Stimulated activated CD4-positive, alpha-beta T cell treated with anti-CD3 and anti-CD28 coated beads, Interleukin-12 subunit alpha, Interleukin-12 subunit beta, amount 100 ng/mL, for 48 hours (primary cell): ENCODE results near the gene KLHL40.
"Not testable (repeated sequence)": the region's sequence is repeated elsewhere in the genome, so short reads cannot be mapped to it uniquely, and the experiment has no call there.

ENCODE experiments used
- DNase-seq, 3 donors: peaks; one replicate each; pipeline ENCODE4 v3.0.0-alpha.2; 2020; ENCODE audit warnings: low read depth in 2 of 3, low spot score in 1 of 3

KLHL40 gene

GRCh38 chr3:42717306-42717705 is 32.0 kb downstream of the KLHL40 start:
- DNase-seq = no peak

- no peak for DNase-seq
Observed at GRCh38 chr3:42718338-42718737, 33.0 kb downstream of the KLHL40 start.

GRCh38 chr3:42719002-42719401 is 33.7 kb downstream of the KLHL40 start:
- DNase-seq = no peak

DNA sequence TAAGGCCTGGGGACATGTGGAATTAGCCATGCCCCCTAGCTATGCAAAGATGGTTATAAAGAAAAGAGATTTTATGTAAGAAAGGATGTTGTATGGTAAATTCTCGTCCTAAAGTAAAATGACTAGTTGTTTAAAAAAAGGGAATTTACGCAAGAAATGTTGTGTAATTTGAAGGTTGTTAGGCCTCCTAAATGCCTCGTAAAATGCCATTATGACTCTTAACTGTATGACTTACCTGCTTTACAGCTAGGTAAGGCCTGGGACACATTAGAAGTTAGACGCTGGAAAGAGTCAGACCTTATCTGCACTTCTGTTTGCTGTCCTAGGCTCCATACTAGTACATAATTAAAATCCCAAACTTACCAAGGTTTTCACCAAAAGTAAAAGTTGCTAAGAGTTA is 34.8 kb downstream of the KLHL40 start:
- no peak for DNase-seq

GRCh38 chr3:42721690-42722089 is 36.4 kb downstream of the KLHL40 start:
- DNase-seq = no peak

- not testable (repeated sequence) for DNase-seq
Observed at GRCh38 chr3:42722442-42722841, 37.1 kb downstream of the KLHL40 start.

GRCh38 chr3:42723219-42723618 is 37.9 kb downstream of the KLHL40 start:
- no peak for DNase-seq

GRCh38 chr3:42725454-42725853 is 40.1 kb downstream of the KLHL40 start:
- no peak for DNase-seq

DNA sequence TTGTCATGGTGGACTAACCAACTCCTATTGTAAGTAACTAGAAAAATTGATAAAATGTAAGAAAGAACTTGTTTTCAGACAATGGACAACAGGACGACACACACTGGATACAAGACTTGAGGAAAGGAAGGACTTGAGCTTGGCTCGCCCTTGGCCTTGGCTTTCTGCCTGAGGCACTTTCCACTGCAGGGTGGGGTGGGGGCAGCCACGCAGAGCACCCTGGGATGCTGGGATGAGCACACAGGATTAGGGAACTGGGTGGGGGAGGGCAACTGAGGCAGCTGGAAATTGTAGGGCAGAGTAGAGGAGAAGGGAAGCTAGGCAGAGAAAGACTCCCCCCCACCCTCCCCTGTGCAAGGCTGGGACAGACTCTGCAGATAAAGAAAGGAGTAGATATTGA is 42.7 kb downstream of the KLHL40 start:
- DNase-seq = no peak

- DNase-seq = no peak
Observed at GRCh38 chr3:42728668-42729364, 43.5 kb downstream of the KLHL40 start.

GRCh38 chr3:42729404-42730145 is 44.2 kb downstream of the KLHL40 start:
- no peak for DNase-seq

- no peak for DNase-seq
Observed at GRCh38 chr3:42730294-42730693, 45.0 kb downstream of the KLHL40 start.

GRCh38 chr3:42730706-42731420 is 45.5 kb downstream of the KLHL40 start:
- DNase-seq = no peak

DNA sequence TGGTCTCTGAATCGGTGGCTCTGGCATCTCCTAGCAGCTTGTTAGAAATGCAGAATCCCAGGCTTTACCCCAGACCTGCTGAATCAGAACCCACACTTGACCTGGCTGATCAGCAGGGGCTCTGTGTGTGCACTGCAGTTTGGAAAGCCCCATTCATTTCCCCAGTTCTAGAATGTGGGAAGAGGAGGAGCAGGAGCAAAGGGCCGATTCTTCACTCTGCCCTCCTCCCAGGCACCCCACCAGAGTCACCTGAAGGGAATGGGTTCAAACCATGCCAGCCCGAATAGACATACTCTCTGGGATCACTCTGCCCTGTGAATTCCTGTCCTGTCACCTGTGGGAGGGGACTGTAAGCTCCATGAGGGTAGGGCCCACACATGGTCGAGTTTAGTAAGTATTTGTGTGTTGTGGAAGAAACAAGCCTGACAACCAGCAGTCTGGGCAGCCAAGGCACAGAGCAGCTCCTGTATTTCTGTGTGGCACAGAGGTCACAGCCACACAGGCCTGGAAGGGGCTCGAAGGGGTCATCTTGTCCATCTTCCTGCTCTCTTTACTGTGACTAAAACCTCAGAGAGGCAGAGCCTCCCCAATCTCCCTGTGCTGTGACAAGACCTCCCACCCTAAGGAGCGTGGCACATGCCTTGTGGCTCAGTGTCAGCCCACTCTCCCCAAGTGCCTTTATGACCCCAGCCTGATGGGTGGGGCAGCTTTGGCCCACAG is 46.3 kb downstream of the KLHL40 start:
- DNase-seq = no peak

DNA sequence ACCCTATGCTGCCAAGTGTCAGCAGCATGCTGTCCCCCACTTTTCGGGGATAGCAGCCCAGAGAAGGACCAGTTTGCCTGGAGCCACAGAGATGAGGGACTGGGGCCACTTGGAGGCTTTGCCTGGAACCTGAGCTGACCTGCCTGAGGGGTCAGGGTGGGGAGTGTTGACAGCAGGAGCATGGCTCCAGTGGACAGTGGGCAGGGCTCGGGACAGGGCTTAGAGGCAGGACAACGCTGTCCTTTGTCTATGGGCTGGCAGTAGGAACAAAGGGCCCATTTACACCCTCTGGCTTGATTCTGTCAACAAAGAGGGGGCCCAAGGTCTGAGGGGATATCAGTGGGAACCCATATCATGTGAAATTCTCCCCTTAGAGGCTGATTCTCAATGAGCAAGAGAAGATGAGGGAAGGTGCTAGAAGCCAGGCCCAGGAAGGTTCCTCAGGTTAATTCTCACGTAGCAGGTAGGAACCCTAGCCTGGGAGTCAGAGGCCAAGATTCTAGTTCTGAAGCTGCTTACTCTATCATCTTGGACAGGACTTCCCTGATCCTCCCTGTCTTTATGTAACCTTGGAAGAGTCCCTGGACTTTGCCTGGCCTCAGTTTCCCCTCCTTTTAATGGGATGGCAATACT is 47.0 kb downstream of the KLHL40 start:
- no peak for DNase-seq

DNA sequence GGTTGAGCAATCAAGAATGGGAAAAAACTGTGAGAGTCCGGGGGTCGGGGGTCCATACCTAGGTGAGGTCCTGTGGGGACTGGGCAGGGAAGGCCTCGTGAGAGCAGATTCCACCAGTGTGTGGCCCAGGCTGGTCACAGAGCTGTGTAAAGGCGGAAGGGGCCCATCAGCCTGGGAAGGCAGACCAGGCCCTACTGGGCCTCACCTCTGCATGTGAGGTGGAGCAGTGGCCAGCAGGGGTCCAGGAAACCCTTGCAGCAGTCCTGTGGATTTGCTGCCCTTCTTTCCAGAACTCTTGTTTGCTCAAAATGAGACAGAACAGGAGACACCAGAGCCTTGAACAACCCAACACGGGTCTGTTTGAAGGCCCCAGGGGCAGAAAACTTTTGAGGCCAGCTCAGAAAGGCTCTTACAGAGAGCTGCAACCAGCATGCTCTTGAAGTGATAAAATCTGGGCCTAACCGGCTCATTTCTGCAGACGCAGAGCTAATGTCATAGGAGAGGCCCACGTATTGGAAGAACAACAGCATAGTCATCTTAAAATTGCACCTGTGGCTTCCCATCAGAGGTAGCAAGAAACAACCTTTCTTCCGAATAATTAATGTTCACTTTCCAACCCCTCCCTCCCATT is 47.6 kb downstream of the KLHL40 start:
- no peak for DNase-seq

DNA sequence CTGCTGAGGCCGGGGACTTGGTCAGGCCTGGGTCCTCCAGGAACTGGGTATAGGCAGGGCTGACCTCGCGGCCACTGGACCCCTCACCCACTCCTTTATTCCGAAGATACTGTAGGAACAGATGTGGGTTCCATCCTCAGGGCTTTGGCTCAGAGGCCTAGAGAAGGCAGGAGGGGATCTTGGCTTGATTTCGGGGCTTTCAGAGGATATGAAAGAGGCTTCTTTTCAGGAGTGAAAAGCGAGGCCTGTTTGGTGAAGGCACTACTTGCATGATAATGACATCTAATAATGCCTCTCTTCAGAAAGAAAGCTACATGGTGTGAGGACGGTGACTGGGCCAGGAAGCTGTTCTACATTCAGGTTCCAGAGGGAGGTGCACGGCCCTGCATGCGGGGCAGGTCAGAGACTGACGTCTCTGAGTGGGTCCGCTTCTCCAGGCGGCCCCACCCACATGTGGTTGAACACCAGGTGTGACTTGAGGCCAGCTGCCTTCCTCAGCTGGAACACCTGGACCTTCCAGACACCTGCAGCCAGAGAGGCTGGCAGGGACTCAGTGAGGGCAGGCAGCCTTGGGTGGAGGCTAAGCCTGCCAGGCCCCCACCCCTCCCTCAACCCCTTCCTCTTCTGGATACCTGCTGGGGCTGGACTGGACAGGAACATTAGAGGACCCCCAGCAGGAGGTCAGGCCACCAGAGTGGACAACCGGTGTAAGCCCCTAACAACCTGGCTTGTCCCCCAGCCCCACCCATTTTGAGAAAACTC is 48.3 kb downstream of the KLHL40 start:
- no peak for DNase-seq

DNA sequence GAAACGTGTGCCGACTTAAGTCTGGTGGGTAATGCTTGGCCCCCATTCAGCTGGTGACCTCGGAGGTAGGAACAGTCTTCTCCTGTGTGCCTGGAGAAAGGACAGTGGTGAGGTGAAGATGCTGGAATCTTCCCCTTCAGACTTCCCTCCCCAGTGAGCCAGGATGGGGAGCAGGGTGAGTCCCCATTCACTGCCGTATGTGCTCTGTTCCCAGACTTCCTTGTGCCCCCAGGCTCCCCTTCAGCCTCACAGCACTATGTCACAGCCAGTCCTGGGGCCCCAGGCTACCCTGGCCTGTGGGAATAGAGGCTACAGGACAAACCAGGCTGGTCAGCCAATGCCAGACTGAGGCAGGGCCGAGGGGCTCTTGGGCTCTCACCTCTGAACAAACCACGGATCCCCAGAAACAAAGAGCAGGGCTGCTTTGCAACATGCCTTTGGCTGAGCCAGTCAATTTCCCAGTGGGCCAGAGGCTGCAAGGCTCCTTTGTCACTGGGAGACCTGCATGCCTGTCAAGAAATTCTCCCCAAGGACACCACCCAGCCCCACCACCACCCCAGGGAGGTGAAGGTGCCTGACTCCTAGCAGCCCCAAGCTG is 49.0 kb downstream of the KLHL40 start:
- no peak for DNase-seq

GRCh38 chr3:42735019-42735418 is 49.7 kb downstream of the KLHL40 start:
- no peak for DNase-seq
